ENCODE results near the gene CUTC. TPM values are rescaled to one million over a fixed set of nuclear protein-coding genes. Genes with fewer than 3 reads are reported as not detected.

The CUTC gene
- total RNA-seq, 1 experiment from 2014 or later, result 53.6 TPM

- TF ChIP-seq REST (IDR thresholded peaks at IDR 0.05; ENCODE audit: low read depth) (no peak), ZFX (IDR thresholded peaks at IDR 0.05) (no peak), YY1 (IDR thresholded peaks at IDR 0.05; ENCODE audit: extremely low read depth, insufficient replicate concordance, low read depth, low read length) (no peak)
Measured at GRCh38 chr10:99787311-99787710, 55.3 kb downstream of the CUTC start (continued).

- DNase-seq (ENCODE audit: low read depth, low spot score) (no peak), ATAC-seq (no peak)
- Histone ChIP-seq H4K20me1 (ENCODE audit: insufficient read depth) (no peaks in the 10 kb centered on the region), H3K27ac (ENCODE audit: low read depth, low read length) (peak overlapping the region; percentile 5; the same call in 1 of the 2 replicates), H3K4me2 (ENCODE audit: low read length) (no peak overlapping the region), H3K36me3 (ENCODE audit: control insufficient read depth in 1 of 2, insufficient read depth in 2 of 2, low read length in 2 of 2) (peaks cover 13 to 46% of the 10 kb centered on the region in 2 experiments; a peak in 3 of 4 replicates), H3K27me3 (ENCODE audit: insufficient read depth, low read length) (no peaks in the 10 kb centered on the region), H3K9me2 (ENCODE audit: insufficient read depth) (no peaks in the 10 kb centered on the region), H2AFZ (ENCODE audit: low read depth, low read length, poor library complexity, severe bottlenecking) (no peak overlapping the region), H3K9me3 (ENCODE audit: control insufficient read depth in 1 of 2, insufficient read depth in 1 of 2, low read depth in 1 of 2, low read length in 2 of 2) (no peaks in the 10 kb centered on the region), H3K4me1 (ENCODE audit: control insufficient read depth in 1 of 2, insufficient read depth in 2 of 2, low read length in 2 of 2) (peaks cover 43 to 46% of the 10 kb centered on the region in 2 experiments), H3K4me3 (replicated peaks in 1 of 2; ENCODE audit: low read depth in 1 of 2, low read length in 2 of 2) (no peak overlapping the region), H3K9ac (ENCODE audit: low read length) (no peak overlapping the region), H3K79me2 (ENCODE audit: insufficient read depth, low read length) (peaks cover 4% of the 10 kb centered on the region; the same call in 1 of the 2 replicates)
- ChIA-PET CTCF (interaction anchor here (0.9 to 1.5 kb wide), 2 partner anchors 12 to 58 kb away, joined by 4 to 5 read pairs; no protein-coding TSS in a partner anchor), POLR2A (interaction anchor here (0.6 kb wide), 1 partner anchor 8 kb away, joined by 3 read pairs; no protein-coding TSS in a partner anchor), RAD21 (ENCODE audit: low non-redundant PET in 1 of 2, low total read pairs in 2 of 2, uncharacterized antibody in 2 of 2, unreplicated experiment in 2 of 2) (no interaction called here)
- BruUV-seq (replicated peaks), result no TSS peak
- TF ChIP-seq ZNF274 (IDR thresholded peaks at IDR 0.05; ENCODE audit: low read depth, low read length), result no peak
- no peak for TF ChIP-seq CEBPB (IDR thresholded peaks at IDR 0.05; ENCODE audit: low read depth)
- TF ChIP-seq FOSL1 (IDR thresholded peaks at IDR 0.05; ENCODE audit: low read depth), result no peak
- no peak for TF ChIP-seq CBX3 (IDR thresholded peaks at IDR 0.05; ENCODE audit: low read depth)
- TF ChIP-seq SRF (IDR thresholded peaks at IDR 0.05; ENCODE audit: low read depth), result no peak
- no peak for TF ChIP-seq EZH2phosphoT487 (IDR thresholded peaks at IDR 0.05; ENCODE audit: borderline replicate concordance)
- no peak for TF ChIP-seq POLR2AphosphoS5 (IDR thresholded peaks at IDR 0.05; ENCODE audit: low read depth, low read length)
- TF ChIP-seq JUND (IDR thresholded peaks at IDR 0.05), result no peak
- no peak for TF ChIP-seq EGR1 (IDR thresholded peaks at IDR 0.05; ENCODE audit: low read depth)
- TF ChIP-seq SP1 (IDR thresholded peaks at IDR 0.05; ENCODE audit: low read depth), result no peak
- intact Hi-C loops (cut with micrococcal nuclease), result no loop called here
Measured at GRCh38 chr10:99787782-99788445, 55.9 kb downstream of the CUTC start.

Measured in HCT116 (cell line).